ENCODE results near the gene AURKAIP1. TPM values are rescaled to one million over a fixed set of nuclear protein-coding genes. Genes with fewer than 3 reads are reported as not detected.

Gene AURKAIP1
- polyA plus RNA-seq, 4 donors, result 63.0 to 110 (median 64.3) TPM

GRCh38 chr1:1364266-1364665 is 10.7 kb downstream of the AURKAIP1 start:
- DNase-seq (ENCODE audit: low read depth in 4 of 4, low spot score in 3 of 4), result no peak

- no peak for DNase-seq (ENCODE audit: low read depth in 4 of 4, low spot score in 3 of 4)
Measured at GRCh38 chr1:1361982-1362423, 13.0 kb downstream of the AURKAIP1 start.

GRCh38 chr1:1361233-1361981 is 13.6 kb downstream of the AURKAIP1 start:
- no peak for DNase-seq (ENCODE audit: low read depth in 4 of 4, low spot score in 3 of 4)

- no peak for DNase-seq (ENCODE audit: low read depth in 4 of 4, low spot score in 3 of 4)
Measured at GRCh38 chr1:1360506-1361169, 14.4 kb downstream of the AURKAIP1 start.

GRCh38 chr1:1359664-1360468 is 15.1 kb downstream of the AURKAIP1 start:
- no peak for DNase-seq (ENCODE audit: low read depth in 4 of 4, low spot score in 3 of 4)

- no peak for DNase-seq (ENCODE audit: low read depth in 4 of 4, low spot score in 3 of 4)
Measured at GRCh38 chr1:1359308-1359663, 15.7 kb downstream of the AURKAIP1 start.

- DNase-seq (ENCODE audit: low read depth in 4 of 4, low spot score in 3 of 4), result peak in 2 of 4 donors; percentile 62 to 71
Measured at GRCh38 chr1:1358433-1359271, 16.4 kb downstream of the AURKAIP1 start, which contains the start of gene MXRA8. Gene MXRA8 (minus strand): TSS chr1:1358555. CDS start chr1:1358504, 51 bp downstream.

GRCh38 chr1:1357871-1358432 is 17.1 kb downstream of the AURKAIP1 start:
- DNase-seq (ENCODE audit: low read depth in 4 of 4, low spot score in 3 of 4), result no peak

GRCh38 chr1:1356796-1357401 is 18.1 kb downstream of the AURKAIP1 start:
- no peak for DNase-seq (ENCODE audit: low read depth in 4 of 4, low spot score in 3 of 4)

GRCh38 chr1:1356166-1356795 is 18.7 kb downstream of the AURKAIP1 start:
- DNase-seq (ENCODE audit: low read depth in 4 of 4, low spot score in 3 of 4), result no peak

- no peak for DNase-seq (ENCODE audit: low read depth in 4 of 4, low spot score in 3 of 4)
Measured at GRCh38 chr1:1355416-1355815, 19.6 kb downstream of the AURKAIP1 start.

GRCh38 chr1:1354271-1355247 is 20.4 kb downstream of the AURKAIP1 start:
- no peak for DNase-seq (ENCODE audit: low read depth in 4 of 4, low spot score in 3 of 4)

- no peak for DNase-seq (ENCODE audit: low read depth in 4 of 4, low spot score in 3 of 4)
Measured at GRCh38 chr1:1353389-1354151, 21.4 kb downstream of the AURKAIP1 start.

GRCh38 chr1:1352786-1353388 is 22.1 kb downstream of the AURKAIP1 start:
- DNase-seq (ENCODE audit: low read depth in 4 of 4, low spot score in 3 of 4), result no peak

- DNase-seq (ENCODE audit: low read depth in 4 of 4, low spot score in 3 of 4), result no peak
Measured at GRCh38 chr1:1351511-1352427, 23.2 kb downstream of the AURKAIP1 start.

Measured in right renal pelvis (tissue), 4 donors.